Epithelial cell of prostate (primary cell): ENCODE data around the gene PARD3.
"Not testable (repeated sequence)": the region's sequence is repeated elsewhere in the genome, so short reads cannot be mapped to it uniquely, and the experiment has no call there.

Source experiments
- DNase-seq: peaks from one replicate; pipeline ENCODE4 v3.0.0-alpha.2; 2011; ENCODE audit warnings: low read depth, low spot score
- H3K27ac ChIP-seq: fragments of 450-650 bp; 2 replicates; pipeline ENCODE4 v1.5.1; 2017; ENCODE audit warnings: mild to moderate bottlenecking

PARD3 gene

DNA sequence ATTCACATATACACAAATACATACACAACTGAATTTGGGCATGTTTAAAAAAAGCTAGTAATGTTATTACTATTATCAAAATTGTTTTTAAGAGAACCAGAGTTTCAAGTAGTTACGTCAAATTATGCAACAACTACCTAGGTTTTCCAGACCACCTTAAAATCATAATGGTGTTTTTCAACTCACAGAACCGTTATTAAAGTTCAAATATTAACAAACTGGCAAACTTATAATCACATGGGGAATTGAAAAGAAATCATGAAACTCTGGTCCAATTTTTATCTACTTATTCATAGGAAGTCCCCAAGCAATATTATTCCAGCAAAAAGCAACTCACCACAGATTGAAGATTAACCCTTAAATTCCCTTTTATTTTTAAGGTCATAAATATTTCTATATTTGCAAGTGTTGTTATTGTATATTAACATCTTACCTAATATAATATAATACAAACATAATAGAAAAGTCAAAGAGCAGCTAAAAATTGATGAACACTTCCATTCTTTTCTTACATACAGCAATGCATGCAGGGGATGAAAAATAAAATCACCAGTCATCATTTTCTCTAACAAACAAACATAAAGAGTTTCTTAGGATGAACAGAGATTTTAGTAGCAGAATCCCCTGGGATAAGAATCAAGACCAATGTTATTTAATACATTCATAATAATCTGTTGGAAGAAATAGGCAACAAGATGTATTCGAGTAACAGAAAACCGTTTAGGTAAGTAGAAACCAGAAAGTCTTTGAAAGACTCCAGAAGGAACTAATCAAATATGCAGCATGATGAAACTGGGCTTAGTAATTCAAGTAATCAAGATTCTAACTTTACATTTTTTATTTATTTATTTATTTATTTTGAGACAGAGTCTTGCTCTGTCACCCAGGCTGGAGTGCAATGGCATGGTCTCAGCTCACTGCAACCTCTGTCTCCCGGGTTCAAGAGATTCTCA lies 391.1 kb downstream of the PARD3 start:
- no peak for DNase-seq
- no peak overlapping the region for H3K27ac ChIP-seq

- DNase-seq = no peak
Measured at GRCh38 chr10:34420795-34421194, 394.3 kb downstream of the PARD3 start.

DNA sequence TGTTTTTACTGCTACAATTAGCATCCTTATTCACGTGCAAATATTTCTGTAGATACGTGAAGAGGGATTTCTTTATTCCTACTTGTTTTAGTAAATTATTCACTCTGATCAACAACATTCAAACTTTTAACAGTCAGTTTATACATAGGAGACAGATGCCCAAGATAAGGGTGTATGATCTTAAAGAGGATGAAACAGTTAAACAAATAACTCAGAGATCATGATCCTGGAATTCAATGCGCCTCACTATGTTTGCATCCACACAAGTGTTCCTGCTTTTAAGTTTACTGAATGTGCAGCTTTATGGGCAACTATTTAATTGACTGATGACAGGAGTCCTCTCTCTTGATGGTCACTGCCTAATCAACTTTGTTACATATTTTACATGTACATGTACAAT lies 394.8 kb downstream of the PARD3 start:
- no peak for DNase-seq
- H3K27ac ChIP-seq = no peak overlapping the region

More at GRCh38 chr10:34420795-34421194, 394.3 kb downstream of the PARD3 start:
- no peak overlapping the region for H3K27ac ChIP-seq

DNA sequence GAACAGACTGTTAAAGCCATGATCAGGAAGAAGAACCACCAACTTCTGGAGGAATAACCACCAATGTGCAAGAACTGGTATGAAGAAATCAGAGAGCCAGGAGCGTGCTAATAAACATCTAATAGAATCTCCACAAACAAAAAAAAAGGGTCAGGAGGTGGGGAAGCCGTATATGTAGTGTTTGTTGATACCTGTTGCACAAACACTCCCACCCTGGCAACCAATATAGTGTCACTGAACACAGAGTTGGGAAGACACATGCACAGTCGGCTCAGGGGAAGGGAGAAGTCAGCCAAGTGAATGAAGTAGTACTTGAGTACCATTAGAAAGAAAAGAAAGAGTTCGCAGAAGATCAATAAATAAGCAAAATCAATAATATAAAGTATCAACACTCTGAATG lies 400.1 kb downstream of the PARD3 start:
- no peak for DNase-seq
- no peak overlapping the region for H3K27ac ChIP-seq

DNA sequence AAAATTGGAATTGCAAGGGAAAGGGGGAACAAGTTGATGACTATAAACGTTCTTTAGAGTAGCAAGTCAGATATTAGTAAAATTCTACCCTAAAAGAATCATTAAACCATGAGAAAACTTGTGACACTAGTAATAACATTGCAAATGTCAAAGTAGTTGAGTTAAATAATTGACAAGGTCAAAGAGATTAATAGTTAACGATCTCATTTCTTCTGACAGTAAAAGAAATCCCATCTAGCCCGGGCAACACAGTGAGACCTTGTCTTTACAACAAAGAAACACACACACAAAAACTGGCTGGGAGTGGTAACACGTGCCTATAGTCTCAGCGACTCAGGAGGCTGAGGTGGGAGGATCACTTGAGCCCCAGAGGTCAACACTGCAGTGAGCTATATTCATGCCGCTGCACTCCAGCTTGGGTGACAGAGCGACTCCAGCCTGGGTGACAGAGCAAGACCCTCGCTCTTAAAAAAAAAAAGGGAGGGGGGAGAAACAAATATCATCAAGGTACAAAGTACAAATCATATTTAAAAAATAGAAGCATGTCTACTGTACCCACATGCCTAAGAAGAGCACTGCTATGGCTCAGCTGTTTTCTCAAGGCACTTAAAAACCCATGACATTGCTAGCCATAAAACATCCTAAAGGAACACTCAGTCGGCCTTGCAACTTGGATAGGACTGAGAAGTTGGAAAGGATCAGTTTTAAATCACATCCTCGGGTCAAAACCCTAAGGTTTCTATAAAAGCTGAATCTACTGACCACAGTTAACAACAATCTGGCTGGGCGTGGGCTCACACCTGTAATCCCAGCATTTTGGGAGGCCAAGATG lies 401.1 kb downstream of the PARD3 start:
- H3K27ac ChIP-seq = no peak overlapping the region
- no peak for DNase-seq

- no peak overlapping the region for H3K27ac ChIP-seq
- DNase-seq = no peak
Measured at GRCh38 chr10:34413214-34413613, 401.9 kb downstream of the PARD3 start.

GRCh38 chr10:34408956-34409355 lies 406.1 kb downstream of the PARD3 start:
- DNase-seq = no peak
- no peak overlapping the region for H3K27ac ChIP-seq

- H3K27ac ChIP-seq = no peak overlapping the region
- DNase-seq = no peak
Measured at GRCh38 chr10:34408381-34408780, 406.7 kb downstream of the PARD3 start.

- no peak overlapping the region for H3K27ac ChIP-seq
- no peak for DNase-seq
Measured at GRCh38 chr10:34407324-34407805, 407.7 kb downstream of the PARD3 start.

- no peak overlapping the region for H3K27ac ChIP-seq
- DNase-seq = no peak
Measured at GRCh38 chr10:34406463-34407323, 408.4 kb downstream of the PARD3 start.

GRCh38 chr10:34405611-34406462 lies 409.3 kb downstream of the PARD3 start:
- H3K27ac ChIP-seq = no peak overlapping the region
- no peak for DNase-seq

DNA sequence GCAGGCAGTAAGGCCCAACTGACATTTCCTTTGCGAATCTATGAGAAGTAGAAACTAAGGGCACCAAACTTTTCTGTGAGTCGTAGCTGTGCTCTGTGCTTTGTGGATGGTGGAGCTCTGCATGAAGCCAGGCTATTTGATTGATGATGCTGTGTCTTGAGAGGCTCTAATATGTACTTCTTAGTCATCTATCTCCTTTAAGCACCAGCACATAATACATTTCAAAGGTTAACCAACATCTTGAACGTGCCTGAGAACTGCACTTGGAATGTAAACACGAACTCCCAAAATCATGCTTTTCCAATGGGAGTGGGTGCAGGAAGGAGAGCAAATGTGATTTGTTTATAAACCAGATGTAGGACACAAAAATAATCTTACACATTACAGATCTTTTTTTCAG lies 411.6 kb downstream of the PARD3 start:
- H3K27ac ChIP-seq = no peak overlapping the region
- DNase-seq = no peak

GRCh38 chr10:34400075-34400474 lies 415.0 kb downstream of the PARD3 start:
- H3K27ac ChIP-seq = no peak overlapping the region
- DNase-seq = no peak

DNA sequence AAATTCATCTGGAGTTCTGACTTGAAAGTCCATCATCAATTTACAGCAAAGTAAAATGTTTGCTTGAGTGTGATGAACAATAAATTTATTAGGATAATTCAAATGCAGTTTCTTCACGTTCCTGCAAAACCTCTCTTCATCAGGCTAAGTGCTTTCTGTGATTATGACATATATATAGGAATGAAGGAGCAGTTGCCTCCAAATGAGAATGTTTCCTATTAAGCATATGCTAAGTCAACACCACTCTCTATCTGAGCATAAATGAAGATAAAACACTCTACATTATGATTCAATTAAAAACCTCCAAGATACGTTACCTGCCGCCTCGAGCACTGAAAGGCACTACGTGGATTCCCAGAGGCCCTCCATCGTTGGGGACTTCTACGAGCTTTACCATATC lies 416.1 kb downstream of the PARD3 start:
- DNase-seq = no peak
- no peak overlapping the region for H3K27ac ChIP-seq

DNA sequence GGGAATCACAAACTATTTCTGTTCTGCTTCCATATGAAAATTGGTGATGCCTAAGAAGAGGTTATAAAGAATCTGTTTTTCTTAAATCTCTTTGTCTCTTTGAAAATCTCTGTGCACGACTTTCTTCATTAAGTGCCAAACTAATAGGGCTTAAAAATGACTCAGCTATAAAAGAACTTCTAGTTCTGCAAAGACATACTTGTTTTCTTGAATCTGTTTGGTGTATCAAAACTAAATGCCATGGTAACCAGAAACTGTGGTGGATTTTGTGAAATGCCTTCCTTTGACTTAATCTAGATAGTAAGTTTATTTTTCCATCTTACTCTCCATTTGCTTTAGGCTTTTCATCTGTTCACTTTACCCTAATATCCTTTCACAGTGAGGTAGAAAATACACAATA lies 417.8 kb downstream of the PARD3 start:
- H3K27ac ChIP-seq = no peak overlapping the region
- no peak for DNase-seq

- no peak overlapping the region for H3K27ac ChIP-seq
- DNase-seq = no peak
Measured at GRCh38 chr10:34396663-34397062, 418.4 kb downstream of the PARD3 start.

DNA sequence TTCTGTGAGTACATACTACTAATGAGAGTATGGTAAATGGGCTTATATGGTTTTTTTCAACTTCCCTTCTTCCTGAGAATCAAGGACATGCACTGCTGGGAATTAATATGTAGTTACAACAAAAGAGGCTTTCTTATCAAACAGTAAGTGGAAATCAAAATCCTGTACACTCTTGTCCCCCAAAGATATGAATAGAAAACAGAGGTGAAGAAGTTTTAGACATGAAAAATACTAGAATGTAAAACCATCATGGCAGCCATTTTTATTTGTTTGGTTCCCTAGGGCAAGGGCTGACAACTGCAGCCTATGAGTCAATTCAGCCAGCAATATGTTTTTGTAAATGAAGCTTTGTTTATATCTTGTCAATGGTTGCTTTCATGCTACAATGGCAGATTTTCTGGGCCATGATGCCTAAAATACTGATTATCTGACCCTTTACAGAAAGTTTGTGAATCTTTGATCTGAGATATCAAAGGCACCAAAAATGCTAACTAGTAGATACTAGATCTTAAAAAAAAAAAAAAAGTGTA lies 422.4 kb downstream of the PARD3 start:
- no peak for DNase-seq
- H3K27ac ChIP-seq = no peak overlapping the region

DNA sequence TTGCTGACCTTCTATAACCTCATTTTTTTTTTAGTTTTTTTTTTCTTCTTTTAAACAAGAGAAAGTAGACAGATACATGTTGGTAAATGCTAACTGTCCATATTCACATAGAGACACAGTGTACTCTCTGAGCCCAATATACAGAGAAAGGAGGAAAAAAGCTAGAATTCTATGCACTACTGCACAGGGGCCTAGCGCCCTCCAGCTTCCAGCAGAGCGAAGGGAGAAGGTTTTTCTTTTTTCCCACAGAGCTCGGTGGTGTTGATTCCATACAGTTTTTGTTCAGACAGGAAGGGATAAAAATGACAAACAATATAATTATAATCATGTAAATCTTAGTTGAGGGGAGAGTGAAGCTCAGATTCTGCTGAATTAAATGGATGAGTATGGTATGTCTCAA lies 423.9 kb downstream of the PARD3 start:
- not testable (repeated sequence) for DNase-seq, H3K27ac ChIP-seq

- no peak for DNase-seq
Measured at GRCh38 chr10:34389801-34390200, 425.3 kb downstream of the PARD3 start.

More at GRCh38 chr10:34389801-34390200, 425.3 kb downstream of the PARD3 start:
- no peak overlapping the region for H3K27ac ChIP-seq
